NT2/D1 (cell line): ENCODE results near the gene DRC3.
A peak's percentile ranks its signal among the peaks of the same experiment; 100 is the strongest.

Experiments
- DNase-seq: peaks from one replicate; pipeline ENCODE4 v3.0.0-alpha.2; 2011; ENCODE audit warnings: low read depth, low spot score
- H3K27me3 ChIP-seq: 2 replicates; pipeline ENCODE4 v1.6.0; 2011; ENCODE audit warnings: mild to moderate bottlenecking; ENCODE audit not compliant: insufficient read length, insufficient read depth
- H3K36me3 ChIP-seq: 2 replicates; pipeline ENCODE4 v1.6.1; 2011; ENCODE audit warnings: mild to moderate bottlenecking, low read length, mixed read lengths; ENCODE audit not compliant: insufficient read depth, insufficient read length
- H3K4me1 ChIP-seq: 2 replicates; pipeline ENCODE4 v1.5.1; 2011; ENCODE audit not compliant: insufficient read depth, insufficient read length
- H3K4me3 ChIP-seq: 2 replicates; pipeline ENCODE4 v1.5.1; 2011; ENCODE audit warnings: low read depth; ENCODE audit not compliant: insufficient read length
- H3K9ac ChIP-seq: 2 replicates; pipeline ENCODE4 v1.6.0; 2011; ENCODE audit warnings: low read depth; ENCODE audit not compliant: insufficient read length
- H3K9me3 ChIP-seq: 2 replicates; pipeline ENCODE4 v1.5.1; 2011; ENCODE audit warnings: mild to moderate bottlenecking, low read length; ENCODE audit not compliant: insufficient read depth
- SUZ12 ChIP-seq: IDR thresholded peaks from 2 replicates; pipeline ENCODE4 v1.6.1; 2011; ENCODE audit not compliant: insufficient read length, insufficient read depth; ENCODE audit errors: extremely low read depth
- YY1 ChIP-seq: IDR thresholded peaks from 2 replicates; pipeline ENCODE4 v1.6.1; 2011; ENCODE audit not compliant: insufficient read length, insufficient read depth
- ZNF274 ChIP-seq: IDR thresholded peaks from 2 replicates; pipeline ENCODE4 v1.6.1; 2011; ENCODE audit warnings: mild to moderate bottlenecking, low read depth, low read length

Gene DRC3

GRCh38 chr17:17972126-17972951 lies at the start of gene DRC3, which contains the start of gene TOM1L2:
Gene DRC3 (plus strand): TSS chr17:17972862. CDS start chr17:17977599, 4,737 bp downstream.
Gene TOM1L2 (minus strand): TSS chr17:17972400. CDS start chr17:17972313, 87 bp downstream.
- Histone ChIP-seq H3K9me3 (no peaks in the 10 kb centered on the region), H3K36me3 (no peaks in the 10 kb centered on the region), H3K27me3 (peaks cover 3% of the 10 kb centered on the region), H3K4me1 (peaks cover 3% of the 10 kb centered on the region), H3K4me3 (peak within 1 kb of the TSS; percentile 60), H3K9ac (peak within 1 kb of the TSS; percentile 72)
- no peak for TF ChIP-seq ZNF274
- TF ChIP-seq SUZ12: no peak
- TF ChIP-seq YY1: no peak
- DNase-seq: peak; percentile 98

GRCh38 chr17:17924131-17924856 lies 48.4 kb upstream of the DRC3 start:
- H3K4me3 ChIP-seq: no peak overlapping the region
- H3K9me3 ChIP-seq: no peaks in the 10 kb centered on the region
- peaks cover 7% of the 10 kb centered on the region for H3K4me1 ChIP-seq
- H3K27me3 ChIP-seq: no peaks in the 10 kb centered on the region
- no peak overlapping the region for H3K9ac ChIP-seq
- no peak for TF ChIP-seq YY1
- TF ChIP-seq ZNF274: no peak
- no peak for TF ChIP-seq SUZ12
- H3K36me3 ChIP-seq: no peaks in the 10 kb centered on the region
- no peak for DNase-seq

GRCh38 chr17:17924857-17925250 lies 47.8 kb upstream of the DRC3 start:
- H3K36me3 ChIP-seq: no peaks in the 10 kb centered on the region
- H3K27me3 ChIP-seq: no peaks in the 10 kb centered on the region
- DNase-seq: no peak
- no peak overlapping the region for H3K9ac ChIP-seq
- H3K4me3 ChIP-seq: no peak overlapping the region
- TF ChIP-seq SUZ12 (no peak), YY1 (no peak), ZNF274 (no peak)
- H3K4me1 ChIP-seq: peaks cover 5% of the 10 kb centered on the region
- H3K9me3 ChIP-seq: no peaks in the 10 kb centered on the region

GRCh38 chr17:17926036-17926435 lies 46.6 kb upstream of the DRC3 start:
- peaks cover 5% of the 10 kb centered on the region for H3K4me1 ChIP-seq
- no peaks in the 10 kb centered on the region for H3K9me3 ChIP-seq
- H3K36me3 ChIP-seq: no peaks in the 10 kb centered on the region
- H3K4me3 ChIP-seq: no peak overlapping the region
- no peaks in the 10 kb centered on the region for H3K27me3 ChIP-seq
- H3K9ac ChIP-seq: no peak overlapping the region
- TF ChIP-seq ZNF274 (no peak), SUZ12 (no peak), YY1 (no peak)
- no peak for DNase-seq

- Histone ChIP-seq H3K4me3 (no peak overlapping the region), H3K27me3 (no peaks in the 10 kb centered on the region), H3K9ac (no peak overlapping the region), H3K36me3 (no peaks in the 10 kb centered on the region), H3K4me1 (peaks cover 5% of the 10 kb centered on the region), H3K9me3 (no peaks in the 10 kb centered on the region)
- DNase-seq: no peak
- no peak for TF ChIP-seq SUZ12
- TF ChIP-seq ZNF274: no peak
- no peak for TF ChIP-seq YY1
Measured at GRCh38 chr17:17926840-17927449, 45.7 kb upstream of the DRC3 start.

GRCh38 chr17:17928398-17929287 lies 44.0 kb upstream of the DRC3 start:
- H3K4me3 ChIP-seq: no peak overlapping the region
- no peaks in the 10 kb centered on the region for H3K9me3 ChIP-seq
- no peaks in the 10 kb centered on the region for H3K27me3 ChIP-seq
- no peak overlapping the region for H3K9ac ChIP-seq
- H3K4me1 ChIP-seq: no peaks in the 10 kb centered on the region
- TF ChIP-seq SUZ12: no peak
- TF ChIP-seq ZNF274: no peak
- no peak for TF ChIP-seq YY1
- DNase-seq: no peak
- H3K36me3 ChIP-seq: no peaks in the 10 kb centered on the region
